SK-N-SH (cell line): ENCODE results near the gene HYAL1.

Experiments used
- EZH2phosphoT487 ChIP-seq: fragments of 200-600 bp; sonication (generic); IDR thresholded peaks from 2 replicates; pipeline ENCODE4 v1.6.1; 2017; ENCODE audit warnings: low read depth, mixed run types, mild to moderate bottlenecking, antibody characterized with exemption, moderate library complexity, borderline replicate concordance
- FOXM1 ChIP-seq: IDR thresholded peaks from 2 replicates; pipeline ENCODE4 v1.4.0; 2012; ENCODE audit warnings: low read depth, mild to moderate bottlenecking
- POLR2AphosphoS5 ChIP-seq: IDR thresholded peaks from 2 replicates; pipeline ENCODE4 v1.6.1; 2012; ENCODE audit warnings: low read depth, low read length
- RFX5 ChIP-seq: IDR thresholded peaks from 2 replicates; pipeline ENCODE4 v1.6.1; 2012; ENCODE audit warnings: mild to moderate bottlenecking, improper control_type of control experiment, low read length
- RXRA ChIP-seq: IDR thresholded peaks from 2 replicates; pipeline ENCODE4 v1.4.0; 2012; ENCODE audit warnings: low read depth, mild to moderate bottlenecking, borderline replicate concordance
- YY1 ChIP-seq: IDR thresholded peaks from 2 replicates; pipeline ENCODE4 v1.4.0; 2012; ENCODE audit warnings: low read depth, mild to moderate bottlenecking
- TF ChIP-seq, protein P1 (sequence below): fragments of 200-600 bp; sonication (generic); IDR thresholded peaks from 2 replicates; pipeline ENCODE4 v1.6.1; 2017; ENCODE audit warnings: antibody characterized with exemption, mild to moderate bottlenecking, moderate library complexity
- TF ChIP-seq, protein P2 (sequence below): IDR thresholded peaks from 2 replicates; pipeline ENCODE4 v1.6.1; 2012; ENCODE audit warnings: mild to moderate bottlenecking, low read depth, low read length, moderate library complexity
- TF ChIP-seq, protein P3 (sequence below): fragments of 150-350 bp; IDR thresholded peaks from 2 replicates; pipeline ENCODE4 v1.6.1; 2017; ENCODE audit warnings: antibody characterized with exemption, low read length, low read depth, borderline replicate concordance

DNA sequence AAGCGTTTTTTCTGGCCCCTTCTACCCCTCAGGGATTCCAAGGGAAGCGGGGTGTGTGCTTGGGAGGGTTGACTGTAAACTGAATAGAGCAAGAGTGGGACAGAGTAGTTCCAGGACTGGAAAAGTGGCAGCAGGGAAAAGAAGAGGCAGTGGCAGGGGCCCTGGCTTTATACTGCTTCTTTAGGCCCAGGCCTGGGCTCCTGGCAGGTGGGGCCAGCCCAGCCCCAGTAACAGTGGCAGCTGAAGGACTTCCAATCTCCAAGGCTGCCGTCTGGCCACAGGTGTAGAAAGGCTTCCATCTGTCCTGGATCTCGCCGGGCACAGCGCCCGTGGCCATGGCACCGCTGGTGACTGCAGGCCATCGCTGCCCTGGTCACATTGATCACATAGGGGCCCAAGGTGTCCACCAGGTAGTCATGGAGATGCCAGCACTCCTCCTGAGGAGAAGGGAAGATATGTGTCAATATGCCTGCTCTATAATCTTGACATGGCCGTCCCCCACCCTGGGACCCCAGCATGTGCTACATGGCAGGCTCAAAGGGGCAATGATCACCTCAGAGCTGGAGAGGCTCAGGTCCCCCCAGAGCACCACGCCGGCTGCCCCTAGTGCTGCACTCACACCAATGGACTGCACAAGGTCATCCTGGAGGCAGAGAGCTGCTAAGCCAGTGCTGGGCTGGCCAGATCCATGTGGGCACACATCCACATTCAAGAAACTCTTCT lies 10.1 kb downstream of the HYAL1 start:
- TF ChIP-seq, protein P1, sequence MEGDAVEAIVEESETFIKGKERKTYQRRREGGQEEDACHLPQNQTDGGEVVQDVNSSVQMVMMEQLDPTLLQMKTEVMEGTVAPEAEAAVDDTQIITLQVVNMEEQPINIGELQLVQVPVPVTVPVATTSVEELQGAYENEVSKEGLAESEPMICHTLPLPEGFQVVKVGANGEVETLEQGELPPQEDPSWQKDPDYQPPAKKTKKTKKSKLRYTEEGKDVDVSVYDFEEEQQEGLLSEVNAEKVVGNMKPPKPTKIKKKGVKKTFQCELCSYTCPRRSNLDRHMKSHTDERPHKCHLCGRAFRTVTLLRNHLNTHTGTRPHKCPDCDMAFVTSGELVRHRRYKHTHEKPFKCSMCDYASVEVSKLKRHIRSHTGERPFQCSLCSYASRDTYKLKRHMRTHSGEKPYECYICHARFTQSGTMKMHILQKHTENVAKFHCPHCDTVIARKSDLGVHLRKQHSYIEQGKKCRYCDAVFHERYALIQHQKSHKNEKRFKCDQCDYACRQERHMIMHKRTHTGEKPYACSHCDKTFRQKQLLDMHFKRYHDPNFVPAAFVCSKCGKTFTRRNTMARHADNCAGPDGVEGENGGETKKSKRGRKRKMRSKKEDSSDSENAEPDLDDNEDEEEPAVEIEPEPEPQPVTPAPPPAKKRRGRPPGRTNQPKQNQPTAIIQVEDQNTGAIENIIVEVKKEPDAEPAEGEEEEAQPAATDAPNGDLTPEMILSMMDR: no peak
- no peak for TF ChIP-seq FOXM1
- no peak for TF ChIP-seq RFX5
- TF ChIP-seq RXRA: no peak
- TF ChIP-seq EZH2phosphoT487: no peak
- TF ChIP-seq YY1: no peak
- TF ChIP-seq POLR2AphosphoS5: no peak
- TF ChIP-seq, protein P2, sequence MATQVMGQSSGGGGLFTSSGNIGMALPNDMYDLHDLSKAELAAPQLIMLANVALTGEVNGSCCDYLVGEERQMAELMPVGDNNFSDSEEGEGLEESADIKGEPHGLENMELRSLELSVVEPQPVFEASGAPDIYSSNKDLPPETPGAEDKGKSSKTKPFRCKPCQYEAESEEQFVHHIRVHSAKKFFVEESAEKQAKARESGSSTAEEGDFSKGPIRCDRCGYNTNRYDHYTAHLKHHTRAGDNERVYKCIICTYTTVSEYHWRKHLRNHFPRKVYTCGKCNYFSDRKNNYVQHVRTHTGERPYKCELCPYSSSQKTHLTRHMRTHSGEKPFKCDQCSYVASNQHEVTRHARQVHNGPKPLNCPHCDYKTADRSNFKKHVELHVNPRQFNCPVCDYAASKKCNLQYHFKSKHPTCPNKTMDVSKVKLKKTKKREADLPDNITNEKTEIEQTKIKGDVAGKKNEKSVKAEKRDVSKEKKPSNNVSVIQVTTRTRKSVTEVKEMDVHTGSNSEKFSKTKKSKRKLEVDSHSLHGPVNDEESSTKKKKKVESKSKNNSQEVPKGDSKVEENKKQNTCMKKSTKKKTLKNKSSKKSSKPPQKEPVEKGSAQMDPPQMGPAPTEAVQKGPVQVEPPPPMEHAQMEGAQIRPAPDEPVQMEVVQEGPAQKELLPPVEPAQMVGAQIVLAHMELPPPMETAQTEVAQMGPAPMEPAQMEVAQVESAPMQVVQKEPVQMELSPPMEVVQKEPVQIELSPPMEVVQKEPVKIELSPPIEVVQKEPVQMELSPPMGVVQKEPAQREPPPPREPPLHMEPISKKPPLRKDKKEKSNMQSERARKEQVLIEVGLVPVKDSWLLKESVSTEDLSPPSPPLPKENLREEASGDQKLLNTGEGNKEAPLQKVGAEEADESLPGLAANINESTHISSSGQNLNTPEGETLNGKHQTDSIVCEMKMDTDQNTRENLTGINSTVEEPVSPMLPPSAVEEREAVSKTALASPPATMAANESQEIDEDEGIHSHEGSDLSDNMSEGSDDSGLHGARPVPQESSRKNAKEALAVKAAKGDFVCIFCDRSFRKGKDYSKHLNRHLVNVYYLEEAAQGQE: no peak
- TF ChIP-seq, protein P3, sequence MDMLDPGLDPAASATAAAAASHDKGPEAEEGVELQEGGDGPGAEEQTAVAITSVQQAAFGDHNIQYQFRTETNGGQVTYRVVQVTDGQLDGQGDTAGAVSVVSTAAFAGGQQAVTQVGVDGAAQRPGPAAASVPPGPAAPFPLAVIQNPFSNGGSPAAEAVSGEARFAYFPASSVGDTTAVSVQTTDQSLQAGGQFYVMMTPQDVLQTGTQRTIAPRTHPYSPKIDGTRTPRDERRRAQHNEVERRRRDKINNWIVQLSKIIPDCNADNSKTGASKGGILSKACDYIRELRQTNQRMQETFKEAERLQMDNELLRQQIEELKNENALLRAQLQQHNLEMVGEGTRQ: no peak
